GM12878 (cell line): ENCODE results near the gene OR12D1. TPM values are rescaled to one million over a fixed set of nuclear protein-coding genes. Genes with fewer than 3 reads are reported as not detected.

Experiments
- ATAC-seq: fragments of 200-7000 bp; cut with Tn5 transposase; 3 replicates; pipeline ENCODE4 v1.9.1; 2020; ENCODE audit warnings: mild to moderate bottlenecking, moderate library complexity
- BruUV-seq: library from RNA; stranded (reverse); fragments of 400-500 nt; replicated peaks from 2 replicates; lab custom pipeline; 2021; lab: Mats Ljungman, UMichigan
- CTCF ChIA-PET: fragments of 300-600 bp; sonication (Branson Sonifier 250); formaldehyde crosslinking; extraction: SDS; loops from one replicate; lab custom pipeline; 2021; ENCODE audit warnings: inconsistent platforms; lab: Yijun Ruan, JAX
- POLR2A ChIA-PET: fragments of 350-600 bp; formaldehyde crosslinking; extraction: SDS; loops from one replicate; lab custom pipeline; 2021; ENCODE audit warnings: inconsistent platforms; lab: Charles Lee
- RAD21 ChIA-PET: fragments of 300-600 bp; sonication (Branson Sonifier 250); formaldehyde crosslinking; loops from one replicate; lab custom pipeline; 2023; ENCODE audit warnings: antibody characterized with exemption; ENCODE audit not compliant: unreplicated experiment; lab: Charles Lee
- SMC1A ChIA-PET: fragments of 300-600 bp; sonication (Branson Sonifier 250); formaldehyde crosslinking; loops from one replicate; lab custom pipeline; 2023; ENCODE audit not compliant: unreplicated experiment, uncharacterized antibody; lab: Charles Lee
- DNase-seq: peaks from one replicate; pipeline ENCODE4 v3.0.0-alpha.2; 2011; ENCODE audit warnings: low read depth, low spot score
- FAIRE-seq: peaks from 3 replicates; lab custom pipeline; 2011; peaks lifted over from hg19 to GRCh38; lab: Jason Lieb, UNC
- H2AFZ ChIP-seq: 2 replicates; pipeline ENCODE4 v1.6.0; 2011; ENCODE audit warnings: low read depth, low read length, control low read depth; ENCODE audit not compliant: control insufficient read depth
- H3K27ac ChIP-seq: 2 replicates; pipeline ENCODE4 v1.5.1; 2011; ENCODE audit warnings: control low read depth; ENCODE audit not compliant: control insufficient read depth, insufficient read depth
- H3K27me3 ChIP-seq, 2 experiments: replicated peaks in 1 of 2; 2 replicates each; pipeline versions ENCODE4 v1.6.0 to v1.6.1; 2011; ENCODE audit warnings: low read length in 1 of 2; ENCODE audit not compliant: control insufficient read depth in 2 of 2, insufficient read depth in 2 of 2
- H3K36me3 ChIP-seq, 2 experiments: 2 replicates each; pipeline ENCODE4 v1.5.1; 2011; ENCODE audit warnings: low read length in 1 of 2; ENCODE audit not compliant: control insufficient read depth in 2 of 2, insufficient read depth in 2 of 2
- H3K4me1 ChIP-seq: 2 replicates; pipeline ENCODE4 v1.6.1; 2011; ENCODE audit warnings: mild to moderate bottlenecking, low read length, moderate library complexity, mixed read lengths; ENCODE audit not compliant: control insufficient read depth, insufficient read depth
- H3K4me2 ChIP-seq: 2 replicates; pipeline ENCODE4 v1.6.0; 2011; ENCODE audit warnings: control low read depth; ENCODE audit not compliant: control insufficient read depth, insufficient read depth
- H3K4me3 ChIP-seq: fragments of 200-600 bp; sonication (generic); 2 replicates; pipeline ENCODE4 v1.5.1; 2016
- H3K79me2 ChIP-seq: 2 replicates; pipeline ENCODE4 v1.6.0; 2011; ENCODE audit warnings: low read length; ENCODE audit not compliant: control insufficient read depth, insufficient read depth
- H3K9ac ChIP-seq: 2 replicates; pipeline ENCODE4 v1.8.0; 2011; ENCODE audit warnings: low read length, control low read depth, mixed read lengths; ENCODE audit not compliant: control insufficient read depth, insufficient read depth
- H3K9me3 ChIP-seq: replicated peaks from 3 replicates; pipeline ENCODE4 v1.5.1; 2011; ENCODE audit warnings: mild to moderate bottlenecking, low read length; ENCODE audit not compliant: control insufficient read depth, insufficient read depth
- H4K20me1 ChIP-seq: 2 replicates; pipeline ENCODE4 v1.6.0; 2011; ENCODE audit not compliant: control insufficient read depth, insufficient read depth
- BCL11A ChIP-seq: IDR thresholded peaks from 2 replicates; pipeline ENCODE4 v1.6.1; 2011; ENCODE audit warnings: low read depth, low read length
- CREM ChIP-seq: IDR thresholded peaks from 2 replicates; pipeline ENCODE4 v1.6.1; 2014; ENCODE audit warnings: antibody characterized with exemption, low read depth
- ETV6 ChIP-seq, 2 experiments: fragments of 450-650 bp in 1 of 2; IDR thresholded peaks in 1 of 2; conservative IDR thresholded peaks in 1 of 2; 2 replicates each; pipeline ENCODE4 v1.6.1; 2014; ENCODE audit warnings: antibody characterized with exemption in 1 of 2, borderline replicate concordance in 1 of 2, low read depth in 1 of 2, mild to moderate bottlenecking in 1 of 2, moderate library complexity in 1 of 2
- FOXK2 ChIP-seq: fragments of 450-650 bp; IDR thresholded peaks from 2 replicates; pipeline ENCODE4 v1.6.1; 2017; ENCODE audit warnings: mild to moderate bottlenecking, moderate library complexity
- KAT2A ChIP-seq: conservative IDR thresholded peaks from 2 replicates; pipeline ENCODE4 v1.6.1; 2011; ENCODE audit warnings: low read depth, low read length; ENCODE audit not compliant: control insufficient read depth
- NFYB ChIP-seq: IDR thresholded peaks from 2 replicates; pipeline ENCODE4 v1.6.1; 2011; ENCODE audit warnings: low read depth, mild to moderate bottlenecking, low read length, improper control_type of control experiment, moderate library complexity; ENCODE audit not compliant: insufficient read depth
- PAX5 ChIP-seq: IDR thresholded peaks from 2 replicates; pipeline ENCODE4 v1.6.1; 2011; ENCODE audit warnings: low read depth, low read length, borderline replicate concordance
- ZNF384 ChIP-seq: IDR thresholded peaks from 2 replicates; pipeline ENCODE4 v1.6.1; 2012; ENCODE audit warnings: low read depth, mild to moderate bottlenecking, low read length, improper control_type of control experiment, borderline replicate concordance
- WGBS: methylation state at CpG from one replicate; pipeline ENCODE4 v1.1.6; 2016; ENCODE audit warnings: low lambda C conversion rate; ENCODE audit not compliant: insufficient replicate concordance, insufficient coverage; ENCODE audit errors: missing lambda C conversion rate; 5-methylcytosine and 5-hydroxymethylcytosine counted together
- in situ Hi-C: fragments of 300-500 bp; cut with MboI; formaldehyde crosslinking; loops from 9 replicates; pipeline ENCODE4 v1.14.3; 2018; ENCODE audit warnings: mixed read lengths
- intact Hi-C: fragments of 100-400 bp; cut with micrococcal nuclease; formaldehyde crosslinking; loops from one replicate; pipeline ENCODE4 v1.14.2; 2022; ENCODE audit not compliant: unreplicated experiment
- polyA plus RNA-seq, 11 experiments: library from polyadenylated mRNA; depleted of rRNA in 4 of 11; unstranded in 6 of 11; stranded (reverse) in 5 of 11; fragments of >200 nt; fragmentation: Nextera tagmentation in 4 of 11; fragmentation: Illumina TruSeq in 1 of 11; extraction: Ambion mirVana in 4 of 11; extraction: Trizol in 1 of 11; gene quantifications; 1 replicate in 1 of 11; 2 replicates in 10 of 11; pipeline versions ENCODE4 v1.2.1 to v1.2.3, GENCODE V29; 2011 to 2016; ENCODE audit warnings: inconsistent platforms in 2 of 11, missing spikeins in 2 of 11, low read depth in 1 of 11
- total RNA-seq, 4 experiments: library from RNA; depleted of rRNA in 3 of 4; stranded (reverse); fragments of >200 nt in 3 of 4; fragmentation: Illumina TruSeq in 1 of 4; extraction: Trizol in 1 of 4; gene quantifications; 2 replicates each; pipeline versions ENCODE4 v1.2.1 to v1.2.3, GENCODE V29; 2013 to 2021
- TF ChIP-seq, protein P1 (sequence below): IDR thresholded peaks from 2 replicates; pipeline ENCODE4 v1.6.1; 2012; ENCODE audit warnings: low read depth, low read length, improper control_type of control experiment

The OR12D1 gene
- total and polyA plus RNA-seq, 10 of the 15 experiments (the other 5 are each of a cell fraction or from before 2014, with no cell fraction given), result not detected

DNA sequence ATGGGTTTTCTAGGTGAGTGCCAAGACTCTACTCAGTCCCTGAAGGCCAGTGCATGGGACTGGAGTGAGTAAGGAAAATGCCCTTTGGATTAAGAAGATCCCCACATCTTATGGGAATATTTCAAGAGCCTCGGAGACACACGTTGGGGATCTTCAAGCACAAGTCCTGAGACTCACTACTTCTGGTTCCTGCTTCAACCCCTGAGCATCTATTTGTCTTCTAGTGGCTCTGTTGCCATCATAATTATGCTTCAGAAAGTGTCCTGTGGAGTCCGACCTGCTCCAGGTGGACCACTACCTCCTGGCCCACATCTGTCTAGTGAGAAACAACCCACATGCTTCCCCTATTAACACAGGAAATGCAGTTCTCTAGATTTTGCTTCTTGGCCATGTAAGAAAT lies 46.0 kb upstream of the OR12D1 start, which contains the start of gene OR5V1:
Gene OR5V1, minus strand, starts transcription at position 101 of the 400 bp plus-strand sequence. CDS start 12,670 bp downstream, outside the sequence.
- no peaks in the 10 kb centered on the region for H3K27me3 ChIP-seq
- ChIA-PET SMC1A (no interaction called here), CTCF (no interaction called here), RAD21 (no interaction called here), POLR2A (no interaction called here)
- H3K4me2 ChIP-seq, result no peak within 1 kb of the TSS
- no TSS peak for BruUV-seq
- ATAC-seq (no peak), FAIRE-seq (no peak), DNase-seq (no peak)
- 28% methylated on average over 3 of the region's 3 CpGs for whole genome bisulfite sequencing
- no peaks in the 10 kb centered on the region for H3K36me3 ChIP-seq
- in situ Hi-C loops, result no loop called here
- TF ChIP-seq, protein P1, sequence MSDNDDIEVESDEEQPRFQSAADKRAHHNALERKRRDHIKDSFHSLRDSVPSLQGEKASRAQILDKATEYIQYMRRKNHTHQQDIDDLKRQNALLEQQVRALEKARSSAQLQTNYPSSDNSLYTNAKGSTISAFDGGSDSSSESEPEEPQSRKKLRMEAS, result no peak
- TF ChIP-seq PAX5 (no peak), FOXK2 (no peak), ZNF384 (no peak), ETV6 (conservative IDR thresholded peaks at IDR 0.05 in 1 of 2, IDR thresholded peaks at IDR 0.05 in 1 of 2; ENCODE audit: borderline replicate concordance in 1 of 2, low read depth in 1 of 2) (no peak), NFYB (no peak), BCL11A (no peak), CREM (no peak), KAT2A (no peak)
- no peaks in the 10 kb centered on the region for H3K9me3 ChIP-seq
- no peaks in the 10 kb centered on the region for H3K4me1 ChIP-seq
- intact Hi-C loops, result no loop called here
- H4K20me1 ChIP-seq, result no peaks in the 10 kb centered on the region
- no peak within 1 kb of the TSS for H2AFZ ChIP-seq
- H3K79me2 ChIP-seq, result no peaks in the 10 kb centered on the region
- no peak within 1 kb of the TSS for H3K27ac ChIP-seq
- no peak within 1 kb of the TSS for H3K4me3 ChIP-seq
- no peak within 1 kb of the TSS for H3K9ac ChIP-seq
